ENCODE results near the gene STX11. TPM values are rescaled to one million over a fixed set of nuclear protein-coding genes. Genes with fewer than 3 reads are reported as not detected.

STX11 gene
- total and polyA plus RNA-seq, 12 donors = 0.50 to 22.2 (median 6.3) TPM

DNA sequence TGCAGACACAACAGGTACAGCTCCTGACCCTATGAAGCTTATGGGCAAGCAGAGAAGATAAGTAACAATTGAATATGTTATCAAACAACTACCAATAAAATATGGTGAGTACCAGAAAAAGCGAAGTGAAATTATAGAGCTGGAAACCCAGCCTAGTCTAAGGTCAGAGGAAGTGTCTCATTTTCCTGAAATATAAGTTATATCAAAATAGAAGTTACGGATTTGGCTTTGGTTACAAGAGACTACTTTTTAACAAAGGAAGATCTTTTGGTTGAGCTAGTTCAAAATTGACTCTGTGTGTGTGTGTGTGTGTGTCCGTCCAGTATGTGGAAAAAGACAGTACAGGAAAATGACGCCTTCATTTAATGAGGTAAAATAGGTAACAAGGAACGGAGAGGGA, 8.9 kb downstream of the STX11 start:
- no peak for DNase-seq
- H3K36me3 ChIP-seq (replicated peaks in 1 of 2) = no peaks in the 10 kb centered on the region
- intact Hi-C loops (cut with DNase I) = loop anchor here in 1 of 2 donors (10.0 kb wide), 1 partner anchor 56 kb away; no protein-coding TSS in a partner anchor
- 68 to 69% (median 69%) methylated on average over 5 of the region's 5 CpGs for WGBS, 4 donors
- H3K4me3 ChIP-seq = no peak overlapping the region
- H3K27ac ChIP-seq = peak overlapping the region in 2 of 5 donors; percentile 11 to 50
- H3K9me3 ChIP-seq (replicated peaks in 1 of 3) = no peaks in the 10 kb centered on the region
- TF ChIP-seq, protein P1, sequence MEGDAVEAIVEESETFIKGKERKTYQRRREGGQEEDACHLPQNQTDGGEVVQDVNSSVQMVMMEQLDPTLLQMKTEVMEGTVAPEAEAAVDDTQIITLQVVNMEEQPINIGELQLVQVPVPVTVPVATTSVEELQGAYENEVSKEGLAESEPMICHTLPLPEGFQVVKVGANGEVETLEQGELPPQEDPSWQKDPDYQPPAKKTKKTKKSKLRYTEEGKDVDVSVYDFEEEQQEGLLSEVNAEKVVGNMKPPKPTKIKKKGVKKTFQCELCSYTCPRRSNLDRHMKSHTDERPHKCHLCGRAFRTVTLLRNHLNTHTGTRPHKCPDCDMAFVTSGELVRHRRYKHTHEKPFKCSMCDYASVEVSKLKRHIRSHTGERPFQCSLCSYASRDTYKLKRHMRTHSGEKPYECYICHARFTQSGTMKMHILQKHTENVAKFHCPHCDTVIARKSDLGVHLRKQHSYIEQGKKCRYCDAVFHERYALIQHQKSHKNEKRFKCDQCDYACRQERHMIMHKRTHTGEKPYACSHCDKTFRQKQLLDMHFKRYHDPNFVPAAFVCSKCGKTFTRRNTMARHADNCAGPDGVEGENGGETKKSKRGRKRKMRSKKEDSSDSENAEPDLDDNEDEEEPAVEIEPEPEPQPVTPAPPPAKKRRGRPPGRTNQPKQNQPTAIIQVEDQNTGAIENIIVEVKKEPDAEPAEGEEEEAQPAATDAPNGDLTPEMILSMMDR (IDR thresholded peaks at IDR 0.05) = no peak
- TF ChIP-seq POLR2A (IDR thresholded peaks at IDR 0.05) = no peak
- H3K4me1 ChIP-seq (replicated peaks in 1 of 2) = peaks cover 12 to 38% of the 10 kb centered on the region in 2 donors
- H3K27me3 ChIP-seq = no peaks in the 10 kb centered on the region

DNA sequence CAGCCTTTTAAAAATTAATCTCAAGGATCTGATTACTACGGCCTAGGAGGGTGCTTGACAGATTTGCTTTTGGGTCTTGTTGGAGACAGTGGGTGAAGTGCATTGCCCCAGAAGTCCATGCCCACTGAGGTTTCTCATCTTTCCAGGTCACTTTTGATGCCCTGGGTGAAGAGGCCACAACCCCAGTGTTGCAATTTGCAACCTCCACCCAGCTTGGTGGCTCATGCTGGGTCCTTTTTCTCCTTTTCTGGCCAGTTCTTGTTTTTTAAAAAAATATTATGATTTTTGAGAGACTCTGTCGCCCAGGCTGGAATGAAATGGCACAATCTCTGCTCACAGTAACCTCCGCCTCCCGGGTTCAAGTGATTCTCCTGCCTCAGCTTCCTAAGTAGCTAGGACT, 9.4 kb downstream of the STX11 start:
- intact Hi-C loops (cut with DNase I) = loop anchor here in 1 of 2 donors (10.0 kb wide), 1 partner anchor 55 kb away; no protein-coding TSS in a partner anchor
- peak overlapping the region in 1 of 5 donors; percentile 6 for H3K27ac ChIP-seq
- no peak for TF ChIP-seq POLR2A (IDR thresholded peaks at IDR 0.05)
- TF ChIP-seq, protein P1 (IDR thresholded peaks at IDR 0.05) = no peak
- H3K27me3 ChIP-seq = no peaks in the 10 kb centered on the region
- H3K9me3 ChIP-seq (replicated peaks in 1 of 3) = no peaks in the 10 kb centered on the region
- no peaks in the 10 kb centered on the region for H3K36me3 ChIP-seq (replicated peaks in 1 of 2)
- 80 to 90% (median 82%) methylated on average over 4 of the region's 4 CpGs for WGBS, 4 donors
- peaks cover 12 to 38% of the 10 kb centered on the region in 2 donors for H3K4me1 ChIP-seq (replicated peaks in 1 of 2)
- no peak for DNase-seq
- no peak overlapping the region for H3K4me3 ChIP-seq

DNA sequence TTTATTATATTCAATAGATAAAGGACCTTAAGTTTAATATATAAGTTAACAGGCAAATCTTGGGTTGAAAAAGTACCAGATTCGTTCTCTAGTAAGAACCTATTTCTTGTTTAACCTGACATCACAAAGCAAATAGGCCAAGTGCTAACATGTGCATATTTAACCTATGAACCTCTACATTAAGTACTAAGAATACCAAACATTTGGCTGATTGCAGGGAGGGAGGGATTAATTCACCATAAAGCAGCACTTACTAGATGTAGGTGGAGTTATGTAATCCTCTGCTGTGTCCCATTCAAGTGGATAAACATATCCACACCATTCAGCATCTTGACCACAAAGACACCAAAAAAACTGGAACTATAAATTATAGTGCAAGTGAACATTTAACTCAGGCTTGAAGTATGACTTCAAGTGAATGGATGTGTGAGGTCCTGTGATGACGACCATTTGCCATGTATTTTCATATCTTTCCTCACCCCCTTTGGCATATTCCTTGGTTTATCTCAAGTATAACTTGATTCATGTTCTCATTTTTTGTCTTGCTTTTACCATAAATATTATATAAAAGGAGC, 10.2 kb downstream of the STX11 start:
- Histone ChIP-seq H3K4me1 (replicated peaks in 1 of 2) (peaks cover 12 to 38% of the 10 kb centered on the region in 2 donors), H3K9me3 (replicated peaks in 1 of 3) (no peaks in the 10 kb centered on the region), H3K36me3 (replicated peaks in 1 of 2) (no peaks in the 10 kb centered on the region), H3K27me3 (no peaks in the 10 kb centered on the region), H3K4me3 (no peak overlapping the region), H3K27ac (no peak overlapping the region)
- intact Hi-C loops (cut with DNase I) = no loop called here
- WGBS, 4 donors = 70 to 82% (median 77%) methylated on average over 2 of the region's 2 CpGs
- DNase-seq = no peak
- TF ChIP-seq, protein P1 (IDR thresholded peaks at IDR 0.05) = no peak
- no peak for TF ChIP-seq POLR2A (IDR thresholded peaks at IDR 0.05)

DNA sequence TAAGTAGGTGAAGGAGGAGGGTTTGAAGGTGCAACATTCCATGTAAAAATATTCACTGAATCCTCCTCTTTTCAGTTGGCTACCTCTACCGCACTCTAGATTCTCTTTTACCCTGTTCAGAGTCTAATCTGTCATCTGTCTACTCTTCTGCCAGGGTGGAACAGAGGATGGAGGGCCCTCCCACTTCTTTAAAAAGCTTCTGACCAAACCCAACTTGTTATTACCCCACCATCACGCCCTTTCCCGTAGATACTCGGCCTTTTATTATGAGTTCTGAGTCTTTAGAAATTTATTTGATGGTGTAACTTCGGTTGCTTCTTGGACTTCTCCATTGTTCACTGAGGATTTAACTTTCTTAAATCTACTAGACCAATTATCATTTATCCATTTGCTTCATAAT, 11.7 kb downstream of the STX11 start:
- H3K9me3 ChIP-seq (replicated peaks in 1 of 3) = no peaks in the 10 kb centered on the region
- H3K36me3 ChIP-seq (replicated peaks in 1 of 2) = no peaks in the 10 kb centered on the region
- DNase-seq = no peak
- 73 to 85% (median 80%) methylated on average over 5 of the region's 5 CpGs for whole genome bisulfite sequencing, 4 donors
- H3K4me3 ChIP-seq = no peak overlapping the region
- peaks cover 12 to 31% of the 10 kb centered on the region in 2 donors for H3K4me1 ChIP-seq (replicated peaks in 1 of 2)
- no peak overlapping the region for H3K27ac ChIP-seq
- no peak for TF ChIP-seq POLR2A (IDR thresholded peaks at IDR 0.05)
- TF ChIP-seq, protein P1 (IDR thresholded peaks at IDR 0.05) = no peak
- H3K27me3 ChIP-seq = no peaks in the 10 kb centered on the region
- intact Hi-C loops (cut with DNase I) = no loop called here

All from adrenal gland (tissue), 12 donors.